Measurements from ENCODE around the gene ADD3.

ADD3 gene

GRCh38 chr10:110034596-110034995 lies 26.8 kb downstream of the ADD3 start:
- no peak for DNase-seq (ENCODE audit: low read depth)
- no peak overlapping the region for H3K4me3 ChIP-seq (ENCODE audit: low read depth, low read length)
- TF ChIP-seq MAX (IDR thresholded peaks at IDR 0.05; ENCODE audit: low read depth, low read length): no peak
- TF ChIP-seq POLR2A (IDR thresholded peaks at IDR 0.05; ENCODE audit: extremely low read depth, insufficient read length): no peak
- TF ChIP-seq MYC (IDR thresholded peaks at IDR 0.05; ENCODE audit: low read depth, low read length): no peak
- no peak for TF ChIP-seq CTCF (IDR thresholded peaks at IDR 0.05; ENCODE audit: low read depth, low read length)

- no peak overlapping the region for H3K4me3 ChIP-seq (ENCODE audit: low read depth, low read length)
- DNase-seq (ENCODE audit: low read depth): no peak
- TF ChIP-seq MAX (IDR thresholded peaks at IDR 0.05; ENCODE audit: low read depth, low read length) (no peak), CTCF (IDR thresholded peaks at IDR 0.05; ENCODE audit: low read depth, low read length) (no peak), POLR2A (IDR thresholded peaks at IDR 0.05; ENCODE audit: extremely low read depth, insufficient read length) (no peak), MYC (IDR thresholded peaks at IDR 0.05; ENCODE audit: low read depth, low read length) (no peak)
Observed at GRCh38 chr10:110035070-110035921, 27.5 kb downstream of the ADD3 start.

- no peak overlapping the region for H3K4me3 ChIP-seq (ENCODE audit: low read depth, low read length)
- TF ChIP-seq MAX (IDR thresholded peaks at IDR 0.05; ENCODE audit: low read depth, low read length): no peak
- DNase-seq (ENCODE audit: low read depth): no peak
Observed at GRCh38 chr10:110036640-110037039, 28.9 kb downstream of the ADD3 start.

GRCh38 chr10:110039254-110039653 lies 31.5 kb downstream of the ADD3 start:
- H3K4me3 ChIP-seq (ENCODE audit: low read depth, low read length): no peak overlapping the region
- no peak for DNase-seq (ENCODE audit: low read depth)
- no peak for TF ChIP-seq MYC (IDR thresholded peaks at IDR 0.05; ENCODE audit: low read depth, low read length)
- TF ChIP-seq CTCF (IDR thresholded peaks at IDR 0.05; ENCODE audit: low read depth, low read length): no peak
- no peak for TF ChIP-seq MAX (IDR thresholded peaks at IDR 0.05; ENCODE audit: low read depth, low read length)
- no peak for TF ChIP-seq POLR2A (IDR thresholded peaks at IDR 0.05; ENCODE audit: extremely low read depth, insufficient read length)

- no peak for TF ChIP-seq CTCF (IDR thresholded peaks at IDR 0.05; ENCODE audit: low read depth, low read length)
- no peak for TF ChIP-seq MAX (IDR thresholded peaks at IDR 0.05; ENCODE audit: low read depth, low read length)
- TF ChIP-seq MYC (IDR thresholded peaks at IDR 0.05; ENCODE audit: low read depth, low read length): no peak
- no peak for TF ChIP-seq POLR2A (IDR thresholded peaks at IDR 0.05; ENCODE audit: extremely low read depth, insufficient read length)
- no peak for DNase-seq (ENCODE audit: low read depth)
- H3K4me3 ChIP-seq (ENCODE audit: low read depth, low read length): no peak overlapping the region
Observed at GRCh38 chr10:110040108-110040507, 32.3 kb downstream of the ADD3 start.

GRCh38 chr10:110040767-110041478 lies 33.1 kb downstream of the ADD3 start:
- no peak for DNase-seq (ENCODE audit: low read depth)
- H3K4me3 ChIP-seq (ENCODE audit: low read depth, low read length): no peak overlapping the region
- TF ChIP-seq CTCF (IDR thresholded peaks at IDR 0.05; ENCODE audit: low read depth, low read length): no peak
- no peak for TF ChIP-seq MYC (IDR thresholded peaks at IDR 0.05; ENCODE audit: low read depth, low read length)

Data from NB4 (cell line).